HG03460 (cell line): ENCODE measurements around the gene HBE1.
A peak's percentile ranks its signal among the peaks of the same experiment; 100 is the strongest.
"Not testable (repeated sequence)": the region's sequence is repeated elsewhere in the genome, so short reads cannot be mapped to it uniquely, and the experiment has no call there.

Experiments used
- ATAC-seq: cut with Tn5 transposase; IDR thresholded peaks from one replicate; pipeline ENCODE4 v1.9.1; 2021; ENCODE audit not compliant: unreplicated experiment

Gene HBE1

DNA sequence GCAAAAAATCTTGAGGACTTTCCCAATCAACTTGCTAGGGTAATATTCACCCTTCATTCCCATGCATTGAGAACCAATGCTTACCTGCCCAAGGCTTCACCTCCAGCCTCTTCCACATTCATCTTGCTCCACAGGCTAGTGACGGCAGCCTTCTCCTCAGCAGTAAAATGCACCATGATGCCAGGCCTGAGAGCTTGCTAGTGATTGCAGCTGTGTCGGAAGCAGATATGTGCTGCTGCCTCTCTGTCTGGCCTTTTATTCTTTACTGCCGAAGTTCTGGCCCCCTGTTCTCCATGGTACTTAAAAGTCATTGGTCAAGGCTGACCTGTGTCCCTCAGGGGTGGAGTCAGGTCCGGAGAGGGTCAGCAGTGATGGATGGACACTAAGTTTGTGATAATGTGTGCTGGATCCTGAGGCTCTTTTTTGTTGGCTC, at the start of gene HBE1:
Gene HBE1 (minus strand): TSS at position 231 of the 433 bp plus-strand sequence. CDS start 55 bp downstream, at position 176.
- no peak for ATAC-seq

DNA sequence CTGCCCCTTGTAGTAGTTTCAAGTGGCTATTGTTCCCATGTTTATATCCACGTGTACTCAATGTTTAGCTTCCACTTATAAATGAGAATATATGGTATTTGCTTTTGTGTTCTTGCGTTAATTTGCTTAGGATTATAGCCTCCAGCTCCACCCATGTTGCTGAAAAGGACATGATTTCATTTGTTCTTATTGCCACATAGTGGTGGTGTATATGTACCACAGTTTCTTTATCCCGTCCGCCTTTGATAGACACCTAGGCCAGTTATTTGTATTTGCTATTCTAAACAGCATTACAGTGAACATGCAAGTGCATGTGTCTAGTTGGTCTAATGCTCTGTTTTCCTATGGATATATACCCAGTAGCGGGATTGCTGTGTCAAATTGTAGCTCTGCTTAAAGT, 47.5 kb upstream of the HBE1 start:
- no peak for ATAC-seq

- ATAC-seq: not testable (repeated sequence)
Observed at GRCh38 chr11:5313326-5314023, 43.7 kb upstream of the HBE1 start.

DNA sequence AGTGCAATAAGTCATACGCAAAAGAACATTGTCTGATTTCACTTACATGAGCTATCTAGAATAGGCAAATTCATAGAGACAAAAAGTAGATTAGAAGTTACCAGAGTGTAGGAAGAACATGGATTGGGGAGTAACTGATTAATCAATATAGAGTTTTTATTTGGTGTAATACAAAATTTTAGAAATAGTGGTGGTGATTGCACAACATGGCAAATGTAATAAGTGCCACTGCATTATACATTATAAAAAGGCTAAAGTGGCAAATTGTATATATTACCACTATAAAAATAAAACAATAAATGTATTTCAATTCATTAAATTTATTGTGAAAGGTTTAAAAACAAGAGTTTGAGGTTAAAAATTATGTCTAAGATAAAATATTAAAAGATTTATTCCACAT, 40.7 kb upstream of the HBE1 start:
- no peak for ATAC-seq

DNA sequence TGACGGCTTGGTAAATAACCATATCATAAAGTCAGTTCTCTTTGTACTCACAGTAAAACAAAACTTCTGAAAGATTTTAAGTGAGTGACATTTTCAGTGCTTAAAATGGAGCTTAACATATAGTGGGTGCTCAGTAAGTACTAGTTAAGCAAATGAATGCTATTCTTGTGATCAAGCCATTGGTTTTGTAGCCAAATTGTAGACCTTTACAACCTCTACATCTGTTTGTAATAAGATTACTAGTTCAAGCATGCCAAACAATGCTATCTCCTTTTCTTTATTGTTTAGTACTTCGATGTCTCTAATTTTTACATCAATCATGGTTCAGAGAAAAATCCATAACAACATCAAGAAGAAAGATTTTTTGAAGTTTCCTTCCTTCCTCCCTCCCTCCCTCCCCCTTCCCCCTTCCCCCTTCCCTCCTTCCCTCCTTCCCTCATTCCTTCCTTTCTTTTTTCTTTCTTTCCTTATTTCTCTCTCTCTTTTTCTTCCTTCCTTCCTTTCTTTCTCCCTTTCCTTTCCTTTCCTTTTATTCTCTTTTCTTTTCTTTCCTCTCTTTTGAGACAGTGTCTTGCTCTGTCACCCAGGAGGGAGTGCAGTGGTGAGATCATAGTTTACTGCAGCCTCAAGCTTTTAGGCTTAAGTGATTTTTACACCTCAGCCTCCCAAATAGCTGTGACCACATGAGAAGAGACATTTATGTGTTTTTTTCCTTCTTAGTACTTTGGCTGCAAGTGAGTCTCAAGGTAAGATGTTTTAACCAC, 37.7 kb upstream of the HBE1 start:
- no peak for ATAC-seq

GRCh38 chr11:5304046-5304445, 34.3 kb upstream of the HBE1 start:
- ATAC-seq: no peak

DNA sequence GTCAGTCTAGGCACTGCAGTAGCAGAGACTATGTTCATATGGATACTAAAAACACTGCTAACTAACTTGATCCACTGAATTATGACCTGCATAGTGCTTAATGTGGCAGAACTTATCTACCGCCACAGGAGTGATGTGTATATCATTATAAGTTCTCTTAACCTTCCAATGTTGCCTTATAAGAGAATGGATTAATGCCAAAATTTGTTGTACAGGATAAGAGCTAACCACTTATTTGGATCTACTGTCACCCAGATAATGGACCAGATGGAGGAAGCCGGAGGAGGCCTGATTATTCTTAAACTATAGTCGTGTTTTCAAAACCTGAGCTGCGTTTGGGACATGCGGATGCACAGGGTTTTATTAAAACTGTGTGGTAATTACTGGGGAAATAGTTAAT, 33.9 kb upstream of the HBE1 start:
- ATAC-seq: no peak

DNA sequence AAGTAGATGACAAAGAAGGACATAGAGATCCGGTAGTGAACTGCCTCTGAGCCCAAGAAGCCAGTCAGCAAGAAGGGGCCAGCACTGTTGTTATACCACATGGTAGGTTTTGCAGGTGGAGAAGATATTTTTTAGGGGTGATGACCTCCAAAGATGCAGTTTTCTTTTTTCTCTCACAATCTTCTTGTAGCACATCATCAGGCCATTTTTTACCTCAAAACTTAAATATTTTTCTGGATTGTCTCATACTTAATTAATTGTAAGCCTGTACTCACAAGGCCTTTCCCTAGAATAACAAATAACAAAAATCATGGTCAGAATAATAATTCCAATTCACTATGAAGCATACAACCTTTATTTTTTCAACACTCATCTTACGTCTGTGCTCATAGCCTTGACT, 32.1 kb upstream of the HBE1 start, which contains the start of gene OR51B4:
Gene OR51B4 (minus strand): TSS at position 101 of the 400 bp plus-strand sequence. CDS start 0 bp downstream, at position 101.
- no peak for ATAC-seq

- no peak for ATAC-seq
Observed at GRCh38 chr11:5300251-5300650, 30.5 kb upstream of the HBE1 start.

DNA sequence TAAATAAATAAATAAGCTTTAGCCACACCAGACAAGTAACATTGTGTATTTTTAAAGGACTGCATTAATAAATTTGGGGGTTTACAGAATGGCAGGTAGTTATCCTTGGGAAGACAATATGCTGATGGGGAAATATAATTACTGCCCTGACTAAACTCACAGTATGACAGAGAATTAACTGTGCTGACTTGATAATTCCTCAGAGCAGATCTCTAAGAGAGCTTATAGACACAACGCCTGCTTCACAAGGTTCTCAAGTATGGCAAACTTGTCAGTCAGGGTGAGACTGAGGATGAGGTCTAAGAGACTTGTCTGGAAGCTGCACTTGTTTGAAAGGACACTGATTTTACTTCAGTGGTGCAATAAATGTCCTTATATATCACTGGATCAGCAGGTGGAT, 28.7 kb upstream of the HBE1 start:
- no peak for ATAC-seq

DNA sequence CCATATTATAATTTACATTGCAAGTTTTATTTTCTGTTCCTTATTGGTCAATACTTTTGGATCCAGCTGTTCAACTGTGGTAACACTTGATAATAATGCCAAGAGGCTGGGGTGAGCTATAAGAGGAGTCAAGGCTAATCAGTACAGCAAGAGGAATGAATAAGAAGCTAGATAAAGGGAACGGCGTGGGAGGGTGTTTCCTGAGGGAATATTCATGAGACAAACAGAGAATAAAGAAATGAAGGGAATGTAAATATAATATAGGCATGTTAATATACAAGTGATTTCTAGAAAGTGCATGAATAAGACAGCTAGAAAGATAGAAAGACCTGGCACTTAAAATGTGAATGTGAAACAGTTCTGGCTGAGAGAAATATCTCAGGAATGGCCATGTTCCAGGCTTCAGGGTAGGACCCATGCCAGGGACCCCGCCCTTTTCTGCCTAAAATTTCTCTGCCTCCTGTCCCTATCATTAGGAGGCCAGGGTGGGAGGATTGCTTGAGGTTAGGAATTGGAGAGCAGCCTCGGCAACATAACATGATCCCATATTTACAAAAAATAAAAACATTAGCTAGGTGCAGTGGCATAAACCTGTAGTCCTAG, 28.1 kb upstream of the HBE1 start:
- ATAC-seq: no peak

DNA sequence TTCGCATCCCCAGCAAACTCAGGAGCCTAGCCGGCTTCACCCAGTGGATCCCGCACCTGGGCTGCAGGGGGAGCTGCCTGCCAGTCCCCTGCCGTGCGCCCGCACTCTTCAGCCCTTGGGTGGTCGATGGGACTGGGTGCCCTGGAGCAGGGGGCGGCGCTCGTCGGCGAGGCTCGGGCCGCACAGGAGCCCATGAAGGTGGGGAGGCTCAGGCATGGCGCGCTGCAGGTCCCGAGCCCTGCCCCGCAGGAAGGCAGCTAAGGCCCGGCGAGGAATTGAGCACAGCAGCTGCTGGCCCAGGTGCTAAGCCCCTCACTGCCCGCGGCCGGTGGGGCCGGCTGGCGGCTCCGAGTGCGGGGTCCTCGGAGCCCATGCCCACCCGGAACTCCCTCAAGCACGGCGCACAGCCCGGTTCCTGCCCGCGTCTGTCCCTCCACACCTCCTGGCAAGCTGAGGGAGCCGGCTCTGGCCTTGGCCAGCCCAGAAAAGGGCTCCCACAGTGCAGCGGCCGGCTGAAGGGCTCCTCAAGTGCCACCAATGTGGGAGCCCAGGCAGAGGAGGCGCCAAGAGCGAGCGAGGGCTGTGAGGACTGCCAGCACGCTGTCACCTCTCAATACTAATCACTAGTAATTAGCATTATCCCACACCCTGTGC, 24.7 kb upstream of the HBE1 start:
- ATAC-seq: not testable (repeated sequence)

GRCh38 chr11:5293028-5293427, 23.3 kb upstream of the HBE1 start:
- no peak for ATAC-seq

- ATAC-seq: peak; percentile 95
Observed at GRCh38 chr11:5291207-5291838, 21.6 kb upstream of the HBE1 start.

DNA sequence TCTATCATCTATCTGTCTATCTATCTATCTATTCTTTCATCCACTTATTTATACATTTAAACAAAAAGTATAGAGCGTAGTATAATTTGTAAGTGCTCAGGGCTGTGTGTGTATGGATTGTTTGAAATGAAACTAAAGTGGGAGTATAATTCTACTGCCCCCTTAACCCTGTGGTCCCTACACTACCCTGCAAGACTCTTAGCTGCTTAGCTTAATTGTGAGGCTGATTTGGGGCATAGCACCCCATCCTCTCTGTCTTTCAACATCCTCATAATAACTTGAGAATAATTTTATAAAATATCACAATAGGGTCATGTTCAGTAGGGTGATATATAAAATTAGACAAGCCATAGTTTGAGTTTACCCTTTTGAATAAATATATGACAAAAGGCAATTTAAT, 20.4 kb upstream of the HBE1 start:
- ATAC-seq: no peak

GRCh38 chr11:5289696-5290095, 20.0 kb upstream of the HBE1 start:
- no peak for ATAC-seq

- no peak for ATAC-seq
Observed at GRCh38 chr11:5288906-5289550, 19.3 kb upstream of the HBE1 start.

DNA sequence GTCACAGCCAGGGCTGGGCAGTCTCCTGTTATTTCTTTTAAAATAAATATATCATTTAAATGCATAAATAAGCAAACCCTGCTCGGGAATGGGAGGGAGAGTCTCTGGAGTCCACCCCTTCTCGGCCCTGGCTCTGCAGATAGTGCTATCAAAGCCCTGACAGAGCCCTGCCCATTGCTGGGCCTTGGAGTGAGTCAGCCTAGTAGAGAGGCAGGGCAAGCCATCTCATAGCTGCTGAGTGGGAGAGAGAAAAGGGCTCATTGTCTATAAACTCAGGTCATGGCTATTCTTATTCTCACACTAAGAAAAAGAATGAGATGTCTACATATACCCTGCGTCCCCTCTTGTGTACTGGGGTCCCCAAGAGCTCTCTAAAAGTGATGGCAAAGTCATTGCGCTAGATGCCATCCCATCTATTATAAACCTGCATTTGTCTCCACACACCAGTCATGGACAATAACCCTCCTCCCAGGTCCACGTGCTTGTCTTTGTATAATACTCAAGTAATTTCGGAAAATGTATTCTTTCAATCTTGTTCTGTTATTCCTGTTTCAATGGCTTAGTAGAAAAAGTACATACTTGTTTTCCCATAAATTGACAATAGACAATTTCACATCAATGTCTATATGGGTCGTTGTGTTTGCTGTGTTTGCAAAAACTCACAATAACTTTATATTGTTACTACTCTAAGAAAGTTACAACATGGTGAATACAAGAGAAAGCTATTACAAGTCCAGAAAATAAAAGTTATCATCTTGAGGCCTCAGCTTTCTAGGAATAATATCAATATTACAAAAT, 18.6 kb upstream of the HBE1 start:
- no peak for ATAC-seq

GRCh38 chr11:5286901-5287300, 17.2 kb upstream of the HBE1 start:
- ATAC-seq: no peak

- ATAC-seq: no peak
Observed at GRCh38 chr11:5286351-5286750, 16.6 kb upstream of the HBE1 start.
